Suprapubic skin (tissue), 4 donors: ENCODE results near the gene MBD2.

Source experiments
- POLR2A ChIP-seq, 2 donors: fragments of 450-650 bp; IDR thresholded peaks; one replicate each; pipeline ENCODE4 v1.6.1; 2017; ENCODE audit warnings: antibody characterized with exemption in 2 of 2, mild to moderate bottlenecking in 2 of 2, moderate library complexity in 2 of 2
- POLR2AphosphoS5 ChIP-seq, 3 donors: sonication (generic); formaldehyde crosslinking; IDR thresholded peaks; one replicate each; pipeline ENCODE4 v1.6.1; 2017; ENCODE audit warnings: antibody characterized with exemption in 3 of 3
- TF ChIP-seq, protein P1 (sequence below), 2 donors: fragments of 200-600 bp in 1 of 2; fragments of 450-650 bp in 1 of 2; sonication (generic) in 1 of 2; IDR thresholded peaks; one replicate each; pipeline ENCODE4 v1.5.1; 2016 to 2019; ENCODE audit warnings: antibody characterized with exemption in 2 of 2, mild to moderate bottlenecking in 1 of 2, moderate library complexity in 1 of 2

DNA sequence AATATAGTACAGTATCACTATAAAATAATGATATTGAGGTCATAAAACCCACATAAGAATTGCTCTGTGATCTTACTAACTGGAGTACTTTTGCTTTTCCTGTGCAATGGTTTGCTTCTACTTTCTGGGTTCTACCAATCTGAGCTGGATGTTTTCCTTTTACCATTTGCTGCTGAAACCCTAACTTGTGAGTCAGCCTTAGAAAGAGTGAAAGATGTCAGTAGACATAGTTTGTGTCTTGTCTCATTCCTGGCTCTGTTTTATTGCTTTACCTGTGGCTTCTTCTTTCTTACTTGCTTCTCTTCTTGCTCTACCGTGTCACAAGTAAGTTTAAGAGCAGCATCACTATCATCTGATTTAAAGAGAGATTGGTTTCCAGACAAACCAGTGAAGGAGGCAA lies 61.0 kb downstream of the MBD2 start:
- TF ChIP-seq, protein P1, sequence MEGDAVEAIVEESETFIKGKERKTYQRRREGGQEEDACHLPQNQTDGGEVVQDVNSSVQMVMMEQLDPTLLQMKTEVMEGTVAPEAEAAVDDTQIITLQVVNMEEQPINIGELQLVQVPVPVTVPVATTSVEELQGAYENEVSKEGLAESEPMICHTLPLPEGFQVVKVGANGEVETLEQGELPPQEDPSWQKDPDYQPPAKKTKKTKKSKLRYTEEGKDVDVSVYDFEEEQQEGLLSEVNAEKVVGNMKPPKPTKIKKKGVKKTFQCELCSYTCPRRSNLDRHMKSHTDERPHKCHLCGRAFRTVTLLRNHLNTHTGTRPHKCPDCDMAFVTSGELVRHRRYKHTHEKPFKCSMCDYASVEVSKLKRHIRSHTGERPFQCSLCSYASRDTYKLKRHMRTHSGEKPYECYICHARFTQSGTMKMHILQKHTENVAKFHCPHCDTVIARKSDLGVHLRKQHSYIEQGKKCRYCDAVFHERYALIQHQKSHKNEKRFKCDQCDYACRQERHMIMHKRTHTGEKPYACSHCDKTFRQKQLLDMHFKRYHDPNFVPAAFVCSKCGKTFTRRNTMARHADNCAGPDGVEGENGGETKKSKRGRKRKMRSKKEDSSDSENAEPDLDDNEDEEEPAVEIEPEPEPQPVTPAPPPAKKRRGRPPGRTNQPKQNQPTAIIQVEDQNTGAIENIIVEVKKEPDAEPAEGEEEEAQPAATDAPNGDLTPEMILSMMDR (IDR thresholded peaks at IDR 0.05), result no peak
- no peak for TF ChIP-seq POLR2AphosphoS5 (IDR thresholded peaks at IDR 0.05)
- TF ChIP-seq POLR2A (IDR thresholded peaks at IDR 0.05), result no peak
